Cardiac fibroblast (primary cell): ENCODE data around the gene SP3.

Source experiments
- DNase-seq, 2 donors: peaks; one replicate each; pipeline versions ENCODE4 v3.0.0 to v3.0.0-alpha.2; 2010; ENCODE audit warnings: low read depth in 2 of 2
- H3K4me3 ChIP-seq, 2 donors: replicated peaks in 1 of 2; 1 replicate in 1 of 2; 2 replicates in 1 of 2; pipeline ENCODE4 v1.5.1; 2011; ENCODE audit warnings: low read depth in 2 of 2, low read length in 2 of 2, mild to moderate bottlenecking in 2 of 2, moderate library complexity in 1 of 2
- TF ChIP-seq, protein P1 (sequence below): IDR thresholded peaks from one replicate; pipeline ENCODE4 v1.5.1; 2011; ENCODE audit warnings: low read depth, mild to moderate bottlenecking, low read length, inconsistent platforms

Gene SP3

GRCh38 chr2:173876833-173877413 is 88.2 kb downstream of the SP3 start:
- TF ChIP-seq, protein P1, sequence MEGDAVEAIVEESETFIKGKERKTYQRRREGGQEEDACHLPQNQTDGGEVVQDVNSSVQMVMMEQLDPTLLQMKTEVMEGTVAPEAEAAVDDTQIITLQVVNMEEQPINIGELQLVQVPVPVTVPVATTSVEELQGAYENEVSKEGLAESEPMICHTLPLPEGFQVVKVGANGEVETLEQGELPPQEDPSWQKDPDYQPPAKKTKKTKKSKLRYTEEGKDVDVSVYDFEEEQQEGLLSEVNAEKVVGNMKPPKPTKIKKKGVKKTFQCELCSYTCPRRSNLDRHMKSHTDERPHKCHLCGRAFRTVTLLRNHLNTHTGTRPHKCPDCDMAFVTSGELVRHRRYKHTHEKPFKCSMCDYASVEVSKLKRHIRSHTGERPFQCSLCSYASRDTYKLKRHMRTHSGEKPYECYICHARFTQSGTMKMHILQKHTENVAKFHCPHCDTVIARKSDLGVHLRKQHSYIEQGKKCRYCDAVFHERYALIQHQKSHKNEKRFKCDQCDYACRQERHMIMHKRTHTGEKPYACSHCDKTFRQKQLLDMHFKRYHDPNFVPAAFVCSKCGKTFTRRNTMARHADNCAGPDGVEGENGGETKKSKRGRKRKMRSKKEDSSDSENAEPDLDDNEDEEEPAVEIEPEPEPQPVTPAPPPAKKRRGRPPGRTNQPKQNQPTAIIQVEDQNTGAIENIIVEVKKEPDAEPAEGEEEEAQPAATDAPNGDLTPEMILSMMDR = no peak
- no peak for DNase-seq
- no peak overlapping the region for H3K4me3 ChIP-seq

DNA sequence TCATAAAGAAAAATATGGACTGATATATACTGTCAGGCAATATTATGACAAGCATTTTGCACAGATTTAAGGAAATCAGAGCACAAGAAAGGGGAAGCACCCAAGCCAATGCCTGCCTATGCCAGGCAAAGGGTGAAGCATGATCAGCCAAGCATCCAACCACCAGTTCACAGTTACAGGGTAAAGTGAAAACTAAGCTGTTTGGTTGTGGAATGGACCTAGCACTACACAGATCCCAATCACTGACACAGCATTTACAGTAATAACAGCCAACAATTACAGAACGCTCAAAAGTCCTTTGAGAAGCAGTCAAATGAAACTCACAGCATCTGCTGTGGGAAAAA is 90.3 kb downstream of the SP3 start:
- DNase-seq = no peak
- TF ChIP-seq, protein P1 = no peak
- H3K4me3 ChIP-seq = no peak overlapping the region

DNA sequence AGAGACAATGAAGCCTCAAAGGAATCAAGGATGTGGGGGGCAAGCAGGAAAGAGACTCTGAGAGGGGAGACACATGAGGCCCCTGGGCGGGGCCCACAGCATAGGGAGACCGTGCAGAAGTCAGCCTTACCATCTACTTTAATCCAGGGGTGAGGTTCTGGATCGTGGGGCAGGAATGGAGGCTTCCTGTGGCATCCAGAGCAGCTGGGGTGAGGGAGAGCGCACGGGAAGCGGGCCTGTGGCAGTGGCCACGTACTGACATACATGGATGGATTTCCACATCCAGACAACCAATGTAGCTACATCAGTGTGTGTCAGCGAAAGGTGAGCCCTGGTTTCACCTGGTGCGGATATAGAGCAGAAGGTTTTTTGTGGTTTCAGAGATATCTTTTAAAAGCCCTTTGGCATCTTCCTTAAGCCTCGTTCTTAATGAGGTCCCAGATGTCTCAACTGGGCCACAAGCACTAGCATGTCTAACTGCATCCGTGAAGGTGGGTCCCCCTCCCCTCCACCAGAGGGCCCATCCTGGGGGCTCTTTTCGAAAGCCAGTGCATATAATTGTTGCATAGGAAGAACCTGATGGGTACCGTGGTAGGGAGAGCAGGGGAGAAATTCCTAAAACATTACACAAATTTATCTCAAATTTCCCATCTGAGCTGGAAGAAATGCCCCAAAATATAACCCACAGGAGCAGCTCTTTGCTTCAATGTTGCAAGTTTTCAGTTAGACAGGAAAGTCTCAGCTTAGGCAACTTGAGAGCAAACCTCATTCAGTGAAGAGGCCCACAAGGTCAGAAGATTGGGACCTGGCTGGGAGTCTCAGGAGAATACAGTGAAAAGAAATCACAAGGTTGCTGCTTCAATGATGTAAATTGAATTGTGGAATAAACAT is 90.9 kb downstream of the SP3 start:
- no peak for DNase-seq
- TF ChIP-seq, protein P1 = no peak
- no peak overlapping the region for H3K4me3 ChIP-seq

- TF ChIP-seq, protein P1 = no peak
- DNase-seq = no peak
- H3K4me3 ChIP-seq = no peak overlapping the region
Observed at GRCh38 chr2:173872714-173873113, 92.5 kb downstream of the SP3 start.

DNA sequence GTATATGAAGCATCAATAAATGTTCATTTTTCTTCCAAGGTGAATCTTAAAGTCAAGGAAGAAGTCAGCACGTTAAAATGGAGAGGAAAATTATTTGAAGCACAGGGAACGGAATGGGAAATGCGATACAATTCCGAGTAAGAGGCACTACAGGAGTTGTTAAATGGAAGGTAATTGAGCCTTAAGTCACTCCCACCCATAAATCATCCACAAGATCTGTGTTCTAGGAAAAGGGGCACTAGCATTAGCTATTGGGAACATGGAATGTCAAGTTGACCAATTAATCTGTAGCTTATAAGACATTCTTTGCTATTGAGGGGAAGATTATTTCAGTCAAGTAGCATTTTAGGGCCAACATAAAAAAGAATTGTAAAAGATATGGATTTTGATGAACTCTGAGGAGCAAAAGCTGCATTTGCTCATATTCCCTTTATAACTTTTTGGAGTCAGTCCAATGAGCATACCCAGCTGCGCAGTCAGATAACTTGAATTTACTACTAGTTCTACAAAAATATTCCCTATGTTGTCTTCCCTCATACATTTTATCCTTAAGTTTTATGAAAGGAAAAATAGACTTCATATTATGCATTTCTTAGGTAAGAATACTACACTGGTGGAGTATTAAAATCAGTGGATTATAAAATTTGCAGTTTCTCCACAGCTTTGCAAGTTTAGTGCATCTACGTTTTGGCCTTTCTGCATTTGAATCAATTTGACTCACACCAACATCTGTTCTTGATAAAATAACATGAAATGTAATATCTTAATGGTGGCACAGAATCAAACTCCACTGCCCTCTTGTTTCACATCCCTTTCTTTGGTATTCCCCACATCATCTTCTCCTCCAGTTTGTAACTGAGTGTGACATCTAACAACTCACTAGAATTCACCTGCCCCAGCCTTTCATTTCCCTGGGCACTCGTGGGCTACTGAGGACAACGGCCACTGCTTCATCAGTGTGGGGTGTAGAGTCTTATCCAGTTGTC is 95.6 kb downstream of the SP3 start:
- TF ChIP-seq, protein P1 = no peak
- H3K4me3 ChIP-seq = no peak overlapping the region
- no peak for DNase-seq

DNA sequence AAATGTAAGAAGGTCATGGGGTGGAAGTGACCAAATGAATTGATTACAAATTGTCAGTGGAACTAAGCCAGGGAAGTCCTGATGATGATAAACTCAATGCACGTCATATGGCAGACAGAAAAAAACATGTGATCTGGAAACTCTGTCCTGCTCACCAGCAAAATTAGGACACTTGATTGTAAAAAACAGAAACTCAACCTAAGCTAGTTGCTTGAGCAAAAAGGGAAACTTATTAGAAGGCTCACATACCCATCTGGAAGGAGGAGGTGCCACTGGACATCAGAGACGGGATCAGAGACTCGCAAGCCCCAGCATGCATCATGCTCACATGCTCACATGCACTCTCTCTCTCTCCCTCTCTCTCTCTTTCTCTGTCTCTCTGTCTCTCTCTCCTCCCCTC is 96.8 kb downstream of the SP3 start:
- TF ChIP-seq, protein P1 = no peak
- H3K4me3 ChIP-seq = no peak overlapping the region
- no peak for DNase-seq
